Amniotic stem cell (primary cell): ENCODE results near the gene HSPG2.
"Not testable (repeated sequence)": the region's sequence is repeated elsewhere in the genome, so short reads cannot be mapped to it uniquely, and the experiment has no call there.

Experiments used
- DNase-seq: peaks from one replicate; lab custom pipeline; 2025; lab: John Stamatoyannopoulos, UW

Gene HSPG2

GRCh38 chr1:21932127-21932526, 5.0 kb downstream of the HSPG2 start:
- no peak for DNase-seq

DNA sequence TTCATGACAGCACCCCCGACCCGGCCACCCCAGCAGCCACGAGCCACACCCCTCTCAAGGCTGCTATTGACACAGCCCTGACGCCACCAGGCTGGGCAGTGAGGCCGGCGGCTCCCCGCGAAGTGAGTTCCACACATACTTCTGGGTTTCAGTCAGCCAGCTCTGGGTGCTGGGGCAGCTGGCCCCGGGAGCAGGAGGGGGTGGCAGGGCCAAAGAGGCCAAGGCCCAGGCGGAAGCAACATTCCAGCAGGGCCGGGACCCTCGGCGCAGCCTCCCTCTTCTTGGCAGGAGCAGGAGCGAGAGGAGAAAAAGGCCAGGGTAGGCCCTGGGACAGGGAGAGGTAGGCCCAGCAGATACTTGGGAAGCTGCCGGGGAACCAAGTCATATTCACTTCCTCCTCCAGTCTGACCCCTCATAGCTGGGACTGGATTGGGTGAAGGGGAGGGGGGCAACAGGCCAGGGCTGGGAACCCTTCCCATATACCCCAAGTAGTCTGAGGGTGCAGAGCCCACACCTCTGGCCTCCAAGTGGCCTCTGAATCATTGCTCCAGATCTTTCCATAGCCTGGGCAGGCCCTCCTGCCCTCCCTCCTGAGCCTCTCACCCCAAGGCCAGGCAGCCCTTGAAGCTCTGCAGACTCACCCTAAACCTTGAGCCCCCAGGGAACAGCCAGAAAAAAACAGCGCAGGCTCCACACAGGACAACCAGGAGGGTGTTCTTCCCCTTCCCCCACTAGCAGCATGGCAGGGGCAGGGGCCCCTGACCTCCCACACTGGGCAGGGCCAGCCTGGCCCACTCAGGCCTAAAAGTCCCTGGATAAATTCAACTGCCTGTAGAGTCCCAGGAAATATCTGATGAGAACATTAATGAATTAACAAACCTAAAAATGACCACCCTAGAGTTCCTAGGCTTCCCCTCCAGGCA, 5.7 kb downstream of the HSPG2 start:
- DNase-seq = no peak

DNA sequence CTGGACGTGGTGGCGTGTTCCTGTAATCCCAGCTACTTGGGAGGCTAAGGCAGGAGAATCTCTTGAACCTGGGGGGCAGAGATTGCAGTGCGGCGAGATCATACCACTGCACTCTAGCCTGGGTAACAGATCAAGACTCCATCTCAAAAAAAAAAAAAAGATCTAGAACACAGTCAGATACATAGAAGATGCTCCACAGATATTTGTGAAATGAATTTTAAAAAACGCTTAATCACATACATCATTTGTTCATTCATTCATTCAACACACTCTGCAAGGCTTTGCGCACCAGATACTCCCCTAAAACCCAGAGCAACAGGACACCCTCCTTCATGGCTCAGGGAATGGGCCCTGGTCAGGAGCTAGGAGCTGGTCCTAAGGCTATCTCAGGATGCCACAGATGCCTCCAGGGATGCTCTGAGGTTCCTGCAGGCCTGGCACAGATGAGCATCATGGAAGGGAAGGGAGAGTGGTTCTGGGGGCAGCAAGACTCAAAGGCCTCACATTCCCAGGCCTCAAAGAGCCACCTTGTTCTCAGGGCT, 6.4 kb downstream of the HSPG2 start:
- no peak for DNase-seq

GRCh38 chr1:21930080-21930571, 7.0 kb downstream of the HSPG2 start:
- DNase-seq = no peak

GRCh38 chr1:21927533-21928237, 9.4 kb downstream of the HSPG2 start:
- no peak for DNase-seq

DNA sequence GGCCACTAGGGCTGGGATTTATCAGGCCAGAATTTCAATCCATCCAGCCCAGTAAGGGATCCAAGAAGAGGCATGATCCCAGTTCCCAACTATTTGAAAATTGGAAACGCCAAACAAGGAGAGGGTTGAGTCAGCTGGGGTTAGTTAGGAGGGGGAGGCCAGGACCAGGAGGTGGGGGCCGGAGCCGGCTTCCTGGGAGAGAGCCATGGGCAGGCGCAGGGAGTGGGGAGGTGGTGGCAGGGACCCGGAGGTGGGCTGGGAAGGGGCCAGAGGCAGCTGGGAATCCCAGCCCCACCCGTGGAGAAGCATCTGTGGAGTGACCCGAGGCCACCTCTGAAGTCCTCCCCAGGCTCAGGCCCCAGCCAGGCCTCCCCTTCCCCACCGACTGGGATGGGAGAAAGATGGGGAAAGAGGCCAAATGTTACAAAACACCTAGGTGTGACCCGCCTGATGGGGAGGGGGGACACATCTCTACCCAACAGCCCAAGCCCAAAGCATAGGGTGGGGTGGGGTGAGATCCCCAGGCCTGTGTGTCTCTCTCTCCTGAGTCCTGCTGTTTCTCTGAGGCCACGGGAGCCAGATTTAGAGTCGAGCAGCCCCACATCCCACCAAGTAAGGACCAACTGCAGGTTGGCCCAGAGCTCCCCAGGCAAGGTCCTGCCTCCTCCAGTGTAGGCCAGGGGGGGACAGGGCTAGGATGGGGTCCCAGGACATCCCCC, 10.1 kb downstream of the HSPG2 start:
- peak; percentile 45 for DNase-seq

DNA sequence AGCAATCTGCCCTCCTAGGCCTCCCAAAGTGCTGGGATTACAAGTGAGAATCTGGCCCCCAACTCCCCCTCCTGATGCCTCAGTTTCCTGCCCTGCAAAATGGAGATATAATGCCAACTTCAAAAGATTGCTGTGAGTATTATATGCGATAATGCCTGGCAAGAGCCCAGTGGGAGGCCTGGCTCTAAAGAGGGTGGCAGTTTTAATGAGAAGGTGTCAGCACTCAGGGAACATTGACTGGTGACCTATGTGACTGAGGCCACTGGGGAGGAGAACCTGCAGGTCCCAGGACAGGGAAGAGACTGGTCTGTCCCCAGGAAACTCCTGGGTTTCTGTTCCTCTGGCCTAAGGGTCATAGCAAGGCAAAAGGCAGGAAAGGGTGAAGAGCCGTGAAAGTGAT, 11.0 kb downstream of the HSPG2 start:
- DNase-seq = no peak

DNA sequence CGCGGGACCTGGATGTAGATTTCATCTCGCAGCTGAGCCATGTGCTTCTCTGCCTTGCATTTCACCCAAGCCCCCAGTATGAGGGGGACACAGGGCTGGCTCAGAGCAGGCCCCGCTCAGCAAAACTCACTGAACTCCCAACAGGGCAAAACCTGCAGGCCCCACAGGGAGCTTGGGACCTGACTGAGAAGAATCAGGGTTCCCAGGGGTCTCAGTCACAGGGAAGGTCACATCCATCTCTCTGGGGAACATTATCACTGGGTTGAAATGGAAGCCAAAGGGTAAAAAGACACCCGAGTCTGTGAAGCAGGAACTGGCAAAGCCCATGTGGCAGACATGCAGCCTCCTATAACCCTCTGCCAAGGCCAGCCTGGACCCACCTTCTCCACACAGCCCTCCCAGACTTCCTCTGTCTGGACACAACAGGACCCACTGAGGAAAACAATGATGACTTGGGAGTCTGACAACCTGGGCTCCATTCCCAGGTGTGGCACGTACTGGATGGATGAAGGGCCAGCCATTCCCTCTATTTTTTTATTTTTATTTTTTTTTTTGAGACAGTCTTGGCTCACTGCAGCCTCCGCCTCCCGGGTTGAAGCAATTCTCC, 11.7 kb downstream of the HSPG2 start:
- DNase-seq = no peak

DNA sequence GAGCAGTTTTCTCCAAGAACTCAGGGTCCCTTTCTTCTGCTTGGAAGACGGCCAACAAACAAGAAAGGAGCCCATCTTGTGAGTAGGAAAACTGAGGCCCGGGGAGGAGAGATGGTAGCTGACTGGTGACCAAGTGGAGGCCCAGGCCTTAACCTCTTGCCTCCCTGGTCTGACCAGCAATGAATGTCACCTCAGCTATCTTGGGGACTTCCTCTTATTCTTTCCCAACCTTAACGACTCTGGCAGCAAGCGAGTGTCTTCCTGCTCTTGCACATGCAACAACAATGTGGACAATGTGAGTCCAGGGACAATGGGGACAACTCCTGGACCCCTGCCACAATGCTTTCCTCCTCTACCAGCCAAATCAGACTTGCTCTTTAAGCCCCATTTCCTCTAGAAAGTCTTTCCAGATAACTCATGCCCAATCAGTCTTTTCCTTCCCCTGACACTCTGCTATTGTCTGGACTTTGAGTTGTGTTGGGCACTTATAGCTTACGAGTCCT, 12.6 kb downstream of the HSPG2 start:
- DNase-seq = no peak

GRCh38 chr1:21922090-21923013, 14.8 kb downstream of the HSPG2 start:
- DNase-seq = no peak

- DNase-seq = no peak
These were observed 15.8 kb downstream of the HSPG2 start for GRCh38 chr1:21921100-21921875.

DNA sequence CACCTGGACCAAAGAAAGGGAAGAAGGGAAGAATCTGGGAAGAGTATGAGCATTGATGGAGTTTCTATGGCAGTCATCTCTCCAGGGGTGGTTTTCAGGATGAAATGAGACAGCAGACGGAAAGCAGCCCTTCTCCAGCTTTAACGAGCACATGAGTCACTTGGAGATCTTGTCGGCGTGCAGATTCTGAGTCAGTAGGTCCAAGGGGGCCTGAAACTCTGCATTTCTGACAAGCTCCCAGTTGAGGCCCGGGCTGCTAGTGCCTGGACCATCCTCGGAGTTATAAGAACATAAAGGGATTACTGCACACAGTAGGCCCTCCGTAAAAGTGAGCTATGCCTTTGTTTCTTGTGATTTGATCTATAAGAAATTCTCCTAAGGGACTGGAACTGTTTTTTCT, 17.6 kb downstream of the HSPG2 start:
- DNase-seq = peak; percentile 73

- DNase-seq = not testable (repeated sequence)
These were observed 19.9 kb downstream of the HSPG2 start for GRCh38 chr1:21917239-21917631.

DNA sequence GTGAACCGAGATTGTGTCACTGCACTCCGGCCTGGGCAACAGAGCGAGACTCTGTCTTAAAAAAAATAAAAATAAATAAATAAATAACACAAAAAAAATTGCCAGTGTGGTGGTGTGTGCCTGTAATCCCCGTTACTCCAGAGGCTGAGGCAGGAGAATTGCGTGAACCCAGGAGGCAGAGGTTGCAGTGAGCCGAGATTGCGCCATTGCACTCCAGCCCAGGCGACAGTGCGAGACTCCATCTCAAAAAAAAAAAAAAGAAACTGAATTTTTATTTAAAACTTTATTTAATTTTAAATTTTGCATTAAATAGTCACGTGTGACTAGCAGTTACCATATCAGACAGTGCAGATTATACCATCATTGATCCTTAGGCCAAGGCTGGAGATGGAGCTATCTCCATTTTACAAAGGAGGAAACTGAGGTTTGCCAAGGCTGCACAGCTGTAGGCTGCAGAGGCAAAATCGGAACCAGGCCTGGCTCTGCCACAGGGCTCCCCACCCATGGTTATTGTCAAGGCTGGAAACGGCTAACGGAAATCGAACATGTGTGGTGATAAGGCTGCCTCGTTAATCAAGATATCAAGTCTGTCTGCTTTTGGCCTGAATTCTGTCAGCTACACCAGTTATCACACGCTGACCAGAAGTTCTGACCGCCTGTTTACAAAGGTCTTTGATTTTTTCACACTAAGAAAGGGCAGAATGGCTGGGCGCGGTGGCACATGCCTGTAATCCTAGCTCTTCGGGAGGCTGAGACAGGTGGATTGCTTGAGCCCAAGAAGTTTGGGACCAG, 20.5 kb downstream of the HSPG2 start:
- no peak for DNase-seq

DNA sequence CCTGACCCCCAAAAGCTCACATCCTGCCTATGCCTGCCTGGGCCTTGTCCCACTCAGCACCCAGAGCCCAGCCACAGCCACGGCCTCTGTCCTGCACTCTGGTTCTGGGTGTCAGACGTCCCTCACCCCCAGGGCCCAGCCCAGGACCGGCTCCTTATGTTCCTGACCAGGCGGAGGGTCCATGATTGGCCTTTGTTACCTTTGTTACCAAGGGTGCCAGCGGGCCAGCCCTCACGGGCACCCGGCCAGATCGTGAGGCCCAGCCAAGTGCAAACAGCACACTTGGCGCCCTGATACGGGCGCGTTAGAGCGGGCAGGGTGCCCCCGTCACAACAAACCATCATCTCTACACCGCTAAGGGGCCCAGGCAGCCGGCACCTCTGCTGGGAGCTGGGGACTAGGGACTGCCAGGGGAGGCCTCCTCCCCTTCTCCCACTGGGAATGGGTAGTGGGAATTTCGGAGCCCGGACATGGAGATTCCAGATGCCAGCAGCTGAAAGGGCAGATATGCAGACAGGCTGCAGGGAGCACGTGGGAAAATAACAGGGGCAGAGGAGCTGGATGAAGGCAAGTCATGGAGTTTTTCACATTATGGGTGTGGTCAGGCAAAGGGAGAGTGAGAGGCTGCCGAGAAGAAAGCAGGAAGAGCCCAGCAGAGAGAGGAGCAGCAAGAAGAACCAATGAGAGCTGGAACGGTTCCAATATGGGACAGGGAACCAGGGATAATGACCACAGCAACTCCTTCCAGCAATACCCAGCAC, 22.1 kb downstream of the HSPG2 start:
- DNase-seq = no peak

DNA sequence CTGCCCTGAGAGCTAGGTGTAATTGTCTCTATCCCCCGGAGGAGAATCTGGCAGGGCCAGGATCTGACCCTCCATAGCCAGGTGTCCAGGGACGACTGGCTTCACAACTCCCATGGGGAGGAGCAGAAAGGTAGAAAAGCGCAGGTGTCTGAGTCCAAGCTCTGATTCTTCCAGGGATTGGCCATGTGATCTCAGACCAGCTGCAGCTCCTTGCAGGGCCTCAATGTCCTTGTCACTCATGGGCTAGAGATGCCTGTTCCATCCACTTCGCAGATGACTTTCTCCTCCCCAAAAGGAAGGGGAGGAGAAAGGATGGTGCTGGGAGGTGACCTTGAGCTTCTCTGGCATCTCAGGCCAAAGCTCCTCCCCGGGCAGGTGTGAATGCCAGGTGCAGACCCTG, 22.7 kb downstream of the HSPG2 start:
- DNase-seq = no peak

DNA sequence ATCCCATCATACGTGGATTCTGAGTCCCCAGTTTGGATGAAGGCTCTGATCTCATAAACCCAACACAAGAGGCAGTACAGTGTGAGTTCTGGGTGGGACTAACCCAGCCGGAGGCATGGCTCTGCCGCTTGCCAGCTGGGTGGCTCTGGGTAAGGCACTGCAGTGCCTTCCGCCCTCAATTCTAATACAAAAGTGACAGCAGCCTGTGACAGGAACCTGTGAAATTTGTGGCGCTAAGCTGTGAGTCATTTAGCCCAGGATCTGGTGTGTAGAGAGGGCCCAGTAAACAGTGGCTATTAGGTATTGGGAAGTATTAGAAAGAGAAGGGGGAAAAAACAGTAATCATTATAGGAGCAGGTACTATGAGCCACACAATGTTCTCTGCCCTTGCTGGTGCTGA, 23.3 kb downstream of the HSPG2 start:
- no peak for DNase-seq

DNA sequence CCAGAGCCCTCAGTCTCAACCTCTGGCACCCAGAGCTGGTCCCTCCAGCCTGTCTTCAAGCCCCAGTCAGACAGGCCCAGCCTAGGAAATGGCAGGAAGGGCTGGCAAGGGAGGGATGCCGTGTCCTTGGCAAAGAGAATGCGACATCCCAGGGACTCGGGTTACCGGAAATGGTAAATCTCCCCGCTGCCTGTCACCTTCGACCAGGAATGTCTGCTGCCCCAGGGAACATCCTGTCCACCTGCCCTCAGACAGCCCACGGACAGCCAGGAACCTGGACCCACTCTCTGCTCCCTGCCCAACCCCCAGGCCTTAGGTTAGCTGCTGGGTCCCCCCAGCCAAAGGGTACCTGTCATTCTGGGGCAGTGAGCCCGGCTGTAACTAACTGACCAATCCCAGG, 23.9 kb downstream of the HSPG2 start:
- no peak for DNase-seq
